Measurements from ENCODE around the gene DNM1. TPM values are rescaled to one million over a fixed set of nuclear protein-coding genes. Genes with fewer than 3 reads are reported as not detected.

Gene DNM1
- polyA plus RNA-seq, 1 donor, result 49.0 TPM

DNA sequence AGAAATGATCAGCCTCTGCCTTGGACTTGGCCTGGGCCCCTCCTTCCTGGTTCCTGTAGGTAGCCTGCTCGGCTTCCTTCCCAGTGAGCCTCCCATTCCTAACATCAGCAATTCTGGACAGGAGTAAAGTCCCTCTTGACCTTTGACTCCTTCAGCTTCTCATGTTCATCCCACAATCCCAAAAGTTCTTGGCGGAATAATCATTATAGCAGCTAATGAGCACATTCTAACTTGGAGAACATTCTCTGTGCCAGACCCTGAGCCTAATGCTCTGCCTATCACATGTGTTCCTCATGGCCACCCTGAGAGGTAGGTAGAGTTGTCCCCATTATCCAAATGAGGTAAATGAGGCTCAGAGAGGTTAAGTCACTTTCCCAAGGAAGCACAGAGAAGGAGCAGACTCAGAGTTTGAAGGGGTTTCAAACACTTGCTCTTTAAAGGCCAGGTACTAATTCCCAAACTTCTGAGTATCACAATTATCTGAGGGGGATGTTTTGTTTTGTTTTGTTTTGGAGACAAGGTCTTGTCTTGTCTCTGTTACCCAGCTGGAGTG is 94.1 kb downstream of the DNM1 start:
- no CpG with 5 or more reads among the region's 2 CpGs for WGBS (ENCODE audit: insufficient coverage, low lambda C conversion rate)

DNA sequence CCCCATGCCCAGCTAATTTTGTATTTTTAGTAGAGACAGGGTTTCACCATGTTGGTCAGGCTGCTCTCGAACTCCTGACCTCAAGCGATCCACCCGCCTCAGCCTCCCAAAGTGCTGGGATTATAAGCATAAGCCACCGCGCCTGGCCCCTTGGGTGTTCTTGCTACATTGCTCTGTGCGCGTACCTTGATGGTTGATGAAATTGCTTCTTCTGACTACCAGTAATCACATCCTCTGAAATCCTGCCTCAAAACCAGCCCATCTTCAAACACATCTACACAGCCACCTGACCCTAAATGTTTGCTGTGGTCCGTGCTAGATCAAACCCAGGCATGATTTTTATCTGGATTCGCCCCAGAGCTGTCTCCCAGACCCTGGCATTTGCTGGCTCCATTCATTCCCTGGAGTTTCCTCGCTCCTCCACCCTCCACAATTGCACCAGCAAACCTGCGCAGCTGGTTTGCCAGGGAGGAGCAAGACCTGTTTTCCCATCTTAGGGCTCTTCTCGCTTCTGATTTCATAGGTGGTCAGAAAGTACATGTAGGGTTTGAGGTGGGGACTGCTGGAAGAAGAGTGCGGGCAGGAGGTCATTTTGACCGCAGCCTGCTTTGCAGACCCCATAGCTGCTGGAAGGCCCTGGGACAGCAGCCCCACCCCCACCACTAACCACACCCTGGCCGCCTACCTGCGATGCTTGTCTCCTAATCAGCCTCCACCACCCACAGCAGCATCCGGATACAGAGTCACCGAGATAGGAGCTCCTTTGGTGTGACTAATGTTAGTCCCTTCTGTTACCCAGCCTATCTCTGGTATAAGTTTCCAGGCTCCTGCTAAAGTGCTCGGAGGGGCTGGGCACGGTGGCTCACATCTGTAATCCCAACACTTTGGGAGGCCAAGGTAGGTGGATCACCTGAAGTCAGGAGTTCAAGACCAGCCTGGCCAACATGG is 95.6 kb downstream of the DNM1 start:
- peaks cover 25% of the 10 kb centered on the region for H3K4me1 ChIP-seq (ENCODE audit: control insufficient read depth, insufficient read depth, low read length)
- peak in 1 of 2 donors; percentile 20 for DNase-seq
- peaks cover 2% of the 10 kb centered on the region for H3K9me3 ChIP-seq (ENCODE audit: control insufficient read depth, low read depth, low read length)
- WGBS (ENCODE audit: insufficient coverage, low lambda C conversion rate), result no CpG with 5 or more reads among the region's 20 CpGs
- no peak overlapping the region for H3K27ac ChIP-seq (ENCODE audit: low read length)
- no peak overlapping the region for H3K4me3 ChIP-seq (ENCODE audit: low read length)
- H3K36me3 ChIP-seq (ENCODE audit: control insufficient read depth, insufficient read depth, low read length), result no peaks in the 10 kb centered on the region
- no peaks in the 10 kb centered on the region for H3K27me3 ChIP-seq (ENCODE audit: control insufficient read depth, insufficient read depth, low read length)

More for the DNA sequence above, 94.1 kb downstream of the DNM1 start:
- Histone ChIP-seq H3K4me3 (ENCODE audit: low read length) (no peak overlapping the region), H3K27me3 (ENCODE audit: control insufficient read depth, insufficient read depth, low read length) (no peaks in the 10 kb centered on the region), H3K27ac (ENCODE audit: low read length) (peak overlapping the region; percentile 97), H3K36me3 (ENCODE audit: control insufficient read depth, insufficient read depth, low read length) (no peaks in the 10 kb centered on the region), H3K9me3 (ENCODE audit: control insufficient read depth, low read depth, low read length) (peaks cover 2% of the 10 kb centered on the region), H3K4me1 (ENCODE audit: control insufficient read depth, insufficient read depth, low read length) (peaks cover 25% of the 10 kb centered on the region)
- DNase-seq, result peak in 1 of 2 donors; percentile 33

- Histone ChIP-seq H3K27me3 (ENCODE audit: control insufficient read depth, insufficient read depth, low read length) (no peaks in the 10 kb centered on the region), H3K27ac (ENCODE audit: low read length) (no peak overlapping the region), H3K36me3 (ENCODE audit: control insufficient read depth, insufficient read depth, low read length) (peaks cover 8% of the 10 kb centered on the region), H3K4me1 (ENCODE audit: control insufficient read depth, insufficient read depth, low read length) (no peaks in the 10 kb centered on the region), H3K9me3 (ENCODE audit: control insufficient read depth, low read depth, low read length) (no peaks in the 10 kb centered on the region), H3K4me3 (ENCODE audit: low read length) (no peak overlapping the region)
- no peak for DNase-seq
- WGBS (ENCODE audit: insufficient coverage, low lambda C conversion rate), result 67% methylated on average over 1 of the region's 9 CpGs
Measured at GRCh38 chr9:128304136-128304970, 101.2 kb downstream of the DNM1 start.

Other genes starting within 250 kb of the DNM1 start
- 55.2 TPM for gene EEIG1, start 222.4 kb upstream of the DNM1 start, polyA plus RNA-seq
- gene NAIF1, start 136.1 kb upstream of the DNM1 start, polyA plus RNA-seq, result 7.9 TPM
- 19.4 TPM for gene SLC25A25, start 135.1 kb upstream of the DNM1 start, polyA plus RNA-seq
- gene PTGES2, start 75.7 kb upstream of the DNM1 start, polyA plus RNA-seq, result 59.1 TPM
- gene LCN2, start 53.9 kb upstream of the DNM1 start, polyA plus RNA-seq, result 0.93 TPM
- gene BBLN, start 43.1 kb upstream of the DNM1 start, polyA plus RNA-seq, result 39.7 TPM
- 95.1 TPM for gene CIZ1, start 11.8 kb upstream of the DNM1 start, polyA plus RNA-seq
- 88.0 TPM for gene GOLGA2, start 72.6 kb downstream of the DNM1 start, polyA plus RNA-seq
- gene SWI5, start 72.9 kb downstream of the DNM1 start, polyA plus RNA-seq, result 21.6 TPM
- 30.2 TPM for gene TRUB2, start 119.1 kb downstream of the DNM1 start, polyA plus RNA-seq
- gene COQ4, start 119.5 kb downstream of the DNM1 start, polyA plus RNA-seq, result 88.1 TPM
- 33.7 TPM for gene SLC27A4, start 137.1 kb downstream of the DNM1 start, polyA plus RNA-seq
- gene URM1, start 168.0 kb downstream of the DNM1 start, polyA plus RNA-seq, result 62.7 TPM
- 19.9 TPM for gene CERCAM, start 217.5 kb downstream of the DNM1 start, polyA plus RNA-seq